HepG2 (cell line): ENCODE data around the gene CARMIL1. TPM values are rescaled to one million over a fixed set of nuclear protein-coding genes. Genes with fewer than 3 reads are reported as not detected.

ENCODE experiments used
- ATAC-seq: fragments of 200-7000 bp; cut with Tn5 transposase; 3 replicates; pipeline ENCODE4 v1.9.1; 2020; ENCODE audit warnings: mild to moderate bottlenecking, moderate library complexity
- BruUV-seq: library from RNA; stranded (reverse); fragments of 400-500 nt; replicated peaks from 2 replicates; lab custom pipeline; 2021; lab: Mats Ljungman, UMichigan
- CTCF ChIA-PET: fragments of 300-600 bp; formaldehyde crosslinking; extraction: SDS; loops from one replicate; lab custom pipeline; 2021; ENCODE audit warnings: low total read pairs, inconsistent platforms, low intra/inter-chr PET ratio; lab: Yijun Ruan, JAX
- POLR2A ChIA-PET: fragments of 350-600 bp; sonication (Branson Sonifier 250); formaldehyde crosslinking; loops from one replicate; lab custom pipeline; 2020; ENCODE audit warnings: antibody characterized with exemption, inconsistent platforms; lab: Yijun Ruan, JAX
- DNase-seq: peaks from one replicate; pipeline ENCODE4 v3.0.0-alpha.2; 2015; ENCODE audit warnings: low spot score
- FAIRE-seq: peaks from 3 replicates; lab custom pipeline; 2011; peaks lifted over from hg19 to GRCh38; lab: Jason Lieb, UNC
- H2AFZ ChIP-seq: one replicate; pipeline ENCODE4 v1.6.1; 2011; ENCODE audit warnings: low read length, inconsistent platforms
- H3K27ac ChIP-seq: fragments of 300-600 bp; 3 replicates; pipeline ENCODE4 v1.8.0; 2011; ENCODE audit warnings: mixed run types, mild to moderate bottlenecking, mixed read lengths, low read length, inconsistent platforms; ENCODE audit not compliant: insufficient read depth; ENCODE audit errors: extremely low read length
- H3K27me3 ChIP-seq, 2 experiments: fragments of 200-600 bp in 1 of 2; 2 replicates in 1 of 2; 3 replicates in 1 of 2; pipeline versions ENCODE4 v1.6.0 to v1.8.0; 2011; ENCODE audit warnings: low read length in 2 of 2, mild to moderate bottlenecking in 2 of 2, moderate library complexity in 2 of 2, inconsistent platforms in 1 of 2; ENCODE audit not compliant: insufficient read depth in 2 of 2, control insufficient read depth in 1 of 2
- H3K36me3 ChIP-seq, 2 experiments: fragments of 200-600 bp in 1 of 2; replicated peaks in 1 of 2; 2 replicates in 1 of 2; 3 replicates in 1 of 2; pipeline versions ENCODE4 v1.5.1 to v1.8.0; 2011; ENCODE audit warnings: low read length in 2 of 2, inconsistent platforms in 1 of 2; ENCODE audit not compliant: insufficient read depth in 2 of 2, control insufficient read depth in 1 of 2
- H3K4me1 ChIP-seq: 2 replicates; pipeline ENCODE4 v1.5.1; 2012; ENCODE audit warnings: low read length, inconsistent platforms; ENCODE audit not compliant: insufficient read depth
- H3K4me2 ChIP-seq: 2 replicates; pipeline ENCODE4 v1.6.0; 2011; ENCODE audit warnings: low read depth, low read length, inconsistent platforms
- H3K4me3 ChIP-seq, 3 experiments: fragments of 200-600 bp in 1 of 3; sonication (generic), shearing (Covaris generic) in 1 of 3; replicated peaks in 1 of 3; 2 replicates each; pipeline ENCODE4 v1.5.1; 2011 to 2016; ENCODE audit warnings: low read length in 3 of 3, inconsistent platforms in 2 of 3, low read depth in 2 of 3, mild to moderate bottlenecking in 2 of 3, control low read depth in 1 of 3, mixed read lengths in 1 of 3; ENCODE audit not compliant: insufficient read depth in 1 of 3
- H3K79me2 ChIP-seq: one replicate; pipeline ENCODE4 v1.6.1; 2011; ENCODE audit warnings: low read length, inconsistent platforms; ENCODE audit not compliant: insufficient read depth
- H3K9ac ChIP-seq: 2 replicates; pipeline ENCODE4 v1.6.0; 2011; ENCODE audit warnings: mild to moderate bottlenecking, low read depth, low read length, inconsistent platforms; ENCODE audit not compliant: insufficient read depth
- H3K9me3 ChIP-seq: 2 replicates; pipeline ENCODE4 v1.5.1; 2012; ENCODE audit warnings: mild to moderate bottlenecking, low read length
- H4K20me1 ChIP-seq: 2 replicates; pipeline ENCODE4 v1.6.0; 2011; ENCODE audit warnings: inconsistent platforms, mild to moderate bottlenecking, low read length, moderate library complexity; ENCODE audit not compliant: insufficient read depth
- ARNT2 ChIP-seq: sonication (generic); formaldehyde crosslinking; IDR thresholded peaks from 2 replicates; pipeline ENCODE4 v1.8.0; 2022; ENCODE audit warnings: mild to moderate bottlenecking, low read depth, missing genetic modification reagents, moderate library complexity
- BRCA1 ChIP-seq: sonication (generic); formaldehyde crosslinking; IDR thresholded peaks from 2 replicates; pipeline ENCODE4 v1.4.0; 2020; ENCODE audit warnings: missing genetic modification reagents
- CREM ChIP-seq, 2 experiments: sonication (generic) in 1 of 2; formaldehyde crosslinking in 1 of 2; IDR thresholded peaks; 2 replicates each; pipeline versions ENCODE4 v1.4.0 to v1.6.1; 2016 to 2020; ENCODE audit warnings: antibody characterized with exemption in 1 of 2, mild to moderate bottlenecking in 1 of 2, missing genetic modification reagents in 1 of 2
- FOXJ3 ChIP-seq: sonication (generic); formaldehyde crosslinking; IDR thresholded peaks from 2 replicates; pipeline ENCODE4 v1.4.0; 2020; ENCODE audit warnings: missing genetic modification reagents, mild to moderate bottlenecking, borderline replicate concordance
- PHF5A ChIP-seq: IDR thresholded peaks from one replicate; pipeline ENCODE4 v1.6.1; 2018; ENCODE audit warnings: low read depth, missing genetic modification reagents; ENCODE audit not compliant: unreplicated experiment
- RNF2 ChIP-seq: fragments of 450-650 bp; conservative IDR thresholded peaks from 2 replicates; pipeline ENCODE4 v1.6.1; 2016; ENCODE audit warnings: low read depth
- SP1 ChIP-seq, 2 experiments: fragments of 450-650 bp in 1 of 2; sonication (generic) in 1 of 2; formaldehyde crosslinking in 1 of 2; IDR thresholded peaks; 2 replicates each; pipeline versions ENCODE4 v1.4.0 to v1.6.1; 2016 to 2020; ENCODE audit warnings: missing genetic modification reagents in 1 of 2
- STAT5B ChIP-seq: sonication (generic); formaldehyde crosslinking; IDR thresholded peaks from 2 replicates; pipeline ENCODE4 v1.4.0; 2020; ENCODE audit warnings: missing genetic modification reagents
- ZBTB38 ChIP-seq: sonication (generic); formaldehyde crosslinking; IDR thresholded peaks from 2 replicates; pipeline ENCODE4 v1.5.1; 2020; ENCODE audit warnings: mild to moderate bottlenecking, missing genetic modification reagents
- ZNF33A ChIP-seq: sonication (generic); formaldehyde crosslinking; IDR thresholded peaks from 2 replicates; pipeline ENCODE4 v1.5.1; 2020; ENCODE audit warnings: missing genetic modification reagents, mild to moderate bottlenecking, moderate library complexity, borderline replicate concordance
- ZNF546 ChIP-seq: sonication (generic); formaldehyde crosslinking; conservative IDR thresholded peaks from 2 replicates; pipeline ENCODE4 v1.8.1; 2023; ENCODE audit warnings: mild to moderate bottlenecking, missing genetic modification reagents
- ZNF577 ChIP-seq: sonication (generic); formaldehyde crosslinking; IDR thresholded peaks from 2 replicates; pipeline ENCODE4 v1.4.0; 2020; ENCODE audit warnings: mild to moderate bottlenecking, low read depth, missing genetic modification reagents, borderline replicate concordance
- ZNF589 ChIP-seq: sonication (generic); formaldehyde crosslinking; conservative IDR thresholded peaks from 2 replicates; pipeline ENCODE4 v1.8.0; 2022; ENCODE audit warnings: mild to moderate bottlenecking, moderate library complexity, missing genetic modification reagents
- ZNF879 ChIP-seq: sonication (generic); formaldehyde crosslinking; IDR thresholded peaks from 2 replicates; pipeline ENCODE4 v1.8.1; 2023; ENCODE audit warnings: missing genetic modification reagents
- WGBS: methylation state at CpG from one replicate; pipeline ENCODE4 v1.1.6; 2017; ENCODE audit warnings: low lambda C conversion rate; 5-methylcytosine and 5-hydroxymethylcytosine counted together
- in situ Hi-C: cut with HindIII; loops from 2 replicates; pipeline ENCODE4 v1.10.0; 2017; ENCODE audit warnings: low pct_unique_long_range_greater_than_20kb; ENCODE audit not compliant: extremely low pct_ligation_motif_present
- intact Hi-C: fragments of 100-400 bp; cut with micrococcal nuclease; formaldehyde crosslinking; loops from one replicate; pipeline ENCODE4 v1.10.0; 2022; ENCODE audit not compliant: unreplicated experiment
- polyA plus RNA-seq, 8 experiments: library from polyadenylated mRNA; depleted of rRNA in 3 of 8; stranded (reverse) in 7 of 8; unstranded in 1 of 8; fragments of >200 nt; fragmentation: Illumina TruSeq in 4 of 8; extraction: Trizol in 4 of 8; gene quantifications; 2 replicates each; pipeline versions ENCODE4 v1.2.1 to v1.2.3, GENCODE V29; 2011 to 2016; ENCODE audit warnings: low read depth in 4 of 8, missing spikeins in 1 of 8, mixed read lengths in 1 of 8; ENCODE audit not compliant: insufficient read depth in 1 of 8
- total RNA-seq, 5 experiments: library from RNA; depleted of rRNA; stranded (reverse); fragments of >200 nt; fragmentation: Illumina TruSeq; extraction: Trizol; gene quantifications; 2 replicates each; pipeline ENCODE4 v1.2.3, GENCODE V29; 2016; ENCODE audit warnings: low read depth in 1 of 5
- TF ChIP-seq, protein P1 (sequence below): sonication (generic); formaldehyde crosslinking; IDR thresholded peaks from 2 replicates; pipeline ENCODE4 v1.4.0; 2020; ENCODE audit warnings: mild to moderate bottlenecking, missing genetic modification reagents
- TF ChIP-seq, protein P2 (sequence below): sonication (generic); formaldehyde crosslinking; IDR thresholded peaks from 2 replicates; pipeline ENCODE4 v1.4.0; 2020; ENCODE audit warnings: mild to moderate bottlenecking, missing genetic modification reagents

CARMIL1 gene
- total and polyA plus RNA-seq, 2 of the 13 experiments (the other 11 are each of a cell fraction or from before 2014, with no cell fraction given) = 1.8 to 2.6 TPM

DNA sequence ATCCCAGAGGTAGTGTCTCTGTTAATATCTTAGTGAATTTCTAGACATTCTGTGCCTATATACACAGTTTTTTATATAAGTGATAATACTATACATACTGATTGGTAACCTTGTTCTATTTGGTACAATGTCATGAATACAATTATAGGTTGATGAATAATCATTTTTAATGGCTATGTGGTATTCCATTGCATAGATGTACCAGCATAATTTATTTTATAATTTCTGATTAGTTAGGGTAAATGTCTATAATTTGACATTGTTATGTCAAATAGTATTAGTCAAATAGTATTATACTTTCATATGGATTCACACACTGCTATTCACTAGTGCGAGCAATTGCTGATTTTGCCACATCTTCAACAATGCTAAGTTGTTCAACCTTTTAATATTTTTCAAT, 262.1 kb downstream of the CARMIL1 start:
- H3K27me3 ChIP-seq = no peaks in the 10 kb centered on the region

More for the DNA sequence above, 262.1 kb downstream of the CARMIL1 start:
- DNase-seq = no peak
- BruUV-seq = no TSS peak
- Histone ChIP-seq H3K4me2 (no peak overlapping the region), H3K4me3 (no peak overlapping the region), H2AFZ (no peak overlapping the region), H3K36me3 (no peaks in the 10 kb centered on the region), H3K27ac (no peak overlapping the region), H4K20me1 (no peaks in the 10 kb centered on the region), H3K9me3 (no peaks in the 10 kb centered on the region), H3K79me2 (no peaks in the 10 kb centered on the region), H3K4me1 (no peaks in the 10 kb centered on the region), H3K9ac (no peak overlapping the region)
- intact Hi-C loops = no loop called here
- in situ Hi-C loops = no loop called here
- WGBS = 92% methylated on average over 1 of the region's 1 CpG
- no peak for FAIRE-seq
- TF ChIP-seq PHF5A (CRISPR knock-in tag) (no peak), ARNT2 (no peak), ZBTB38 (no peak), FOXJ3 (CRISPR knock-in tag) (no peak), BRCA1 (no peak), ZNF589 (CRISPR knock-in tag) (no peak), SP1 (IDR thresholded peaks at IDR 0.05) (no peak), SP1 (CRISPR knock-in tag; IDR thresholded peaks at IDR 0.05) (no peak), CREM (IDR thresholded peaks at IDR 0.05) (no peak), CREM (CRISPR knock-in tag; IDR thresholded peaks at IDR 0.05) (no peak), ZNF879 (CRISPR knock-in tag) (no peak), ZNF33A (no peak), ZNF577 (no peak), STAT5B (CRISPR knock-in tag) (no peak), ZNF546 (no peak), RNF2 (no peak)
- TF ChIP-seq, protein P1, sequence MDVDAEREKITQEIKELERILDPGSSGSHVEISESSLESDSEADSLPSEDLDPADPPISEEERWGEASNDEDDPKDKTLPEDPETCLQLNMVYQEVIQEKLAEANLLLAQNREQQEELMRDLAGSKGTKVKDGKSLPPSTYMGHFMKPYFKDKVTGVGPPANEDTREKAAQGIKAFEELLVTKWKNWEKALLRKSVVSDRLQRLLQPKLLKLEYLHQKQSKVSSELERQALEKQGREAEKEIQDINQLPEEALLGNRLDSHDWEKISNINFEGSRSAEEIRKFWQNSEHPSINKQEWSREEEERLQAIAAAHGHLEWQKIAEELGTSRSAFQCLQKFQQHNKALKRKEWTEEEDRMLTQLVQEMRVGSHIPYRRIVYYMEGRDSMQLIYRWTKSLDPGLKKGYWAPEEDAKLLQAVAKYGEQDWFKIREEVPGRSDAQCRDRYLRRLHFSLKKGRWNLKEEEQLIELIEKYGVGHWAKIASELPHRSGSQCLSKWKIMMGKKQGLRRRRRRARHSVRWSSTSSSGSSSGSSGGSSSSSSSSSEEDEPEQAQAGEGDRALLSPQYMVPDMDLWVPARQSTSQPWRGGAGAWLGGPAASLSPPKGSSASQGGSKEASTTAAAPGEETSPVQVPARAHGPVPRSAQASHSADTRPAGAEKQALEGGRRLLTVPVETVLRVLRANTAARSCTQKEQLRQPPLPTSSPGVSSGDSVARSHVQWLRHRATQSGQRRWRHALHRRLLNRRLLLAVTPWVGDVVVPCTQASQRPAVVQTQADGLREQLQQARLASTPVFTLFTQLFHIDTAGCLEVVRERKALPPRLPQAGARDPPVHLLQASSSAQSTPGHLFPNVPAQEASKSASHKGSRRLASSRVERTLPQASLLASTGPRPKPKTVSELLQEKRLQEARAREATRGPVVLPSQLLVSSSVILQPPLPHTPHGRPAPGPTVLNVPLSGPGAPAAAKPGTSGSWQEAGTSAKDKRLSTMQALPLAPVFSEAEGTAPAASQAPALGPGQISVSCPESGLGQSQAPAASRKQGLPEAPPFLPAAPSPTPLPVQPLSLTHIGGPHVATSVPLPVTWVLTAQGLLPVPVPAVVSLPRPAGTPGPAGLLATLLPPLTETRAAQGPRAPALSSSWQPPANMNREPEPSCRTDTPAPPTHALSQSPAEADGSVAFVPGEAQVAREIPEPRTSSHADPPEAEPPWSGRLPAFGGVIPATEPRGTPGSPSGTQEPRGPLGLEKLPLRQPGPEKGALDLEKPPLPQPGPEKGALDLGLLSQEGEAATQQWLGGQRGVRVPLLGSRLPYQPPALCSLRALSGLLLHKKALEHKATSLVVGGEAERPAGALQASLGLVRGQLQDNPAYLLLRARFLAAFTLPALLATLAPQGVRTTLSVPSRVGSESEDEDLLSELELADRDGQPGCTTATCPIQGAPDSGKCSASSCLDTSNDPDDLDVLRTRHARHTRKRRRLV (CRISPR knock-in tag) = no peak
- TF ChIP-seq, protein P2, sequence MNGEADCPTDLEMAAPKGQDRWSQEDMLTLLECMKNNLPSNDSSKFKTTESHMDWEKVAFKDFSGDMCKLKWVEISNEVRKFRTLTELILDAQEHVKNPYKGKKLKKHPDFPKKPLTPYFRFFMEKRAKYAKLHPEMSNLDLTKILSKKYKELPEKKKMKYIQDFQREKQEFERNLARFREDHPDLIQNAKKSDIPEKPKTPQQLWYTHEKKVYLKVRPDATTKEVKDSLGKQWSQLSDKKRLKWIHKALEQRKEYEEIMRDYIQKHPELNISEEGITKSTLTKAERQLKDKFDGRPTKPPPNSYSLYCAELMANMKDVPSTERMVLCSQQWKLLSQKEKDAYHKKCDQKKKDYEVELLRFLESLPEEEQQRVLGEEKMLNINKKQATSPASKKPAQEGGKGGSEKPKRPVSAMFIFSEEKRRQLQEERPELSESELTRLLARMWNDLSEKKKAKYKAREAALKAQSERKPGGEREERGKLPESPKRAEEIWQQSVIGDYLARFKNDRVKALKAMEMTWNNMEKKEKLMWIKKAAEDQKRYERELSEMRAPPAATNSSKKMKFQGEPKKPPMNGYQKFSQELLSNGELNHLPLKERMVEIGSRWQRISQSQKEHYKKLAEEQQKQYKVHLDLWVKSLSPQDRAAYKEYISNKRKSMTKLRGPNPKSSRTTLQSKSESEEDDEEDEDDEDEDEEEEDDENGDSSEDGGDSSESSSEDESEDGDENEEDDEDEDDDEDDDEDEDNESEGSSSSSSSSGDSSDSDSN = no peak
- ChIA-PET CTCF (no interaction called here), POLR2A (no interaction called here)
- no peak for ATAC-seq
